Natural killer cell (primary cell): Measurements from ENCODE around the gene RAPGEF4. TPM values are rescaled to one million over a fixed set of nuclear protein-coding genes. Genes with fewer than 3 reads are reported as not detected.

Experiments
- ATAC-seq, 3 donors: fragments of 150-1000 bp in 2 of 3; fragments of 200-7000 bp in 1 of 3; cut with Tn5 transposase; 1 replicate in 1 of 3; 2 replicates in 2 of 3; pipeline ENCODE4 v1.10.0; 2021; ENCODE audit warnings: mild to moderate bottlenecking in 2 of 3, moderate library complexity in 2 of 3
- DNase-seq, 2 donors: peaks; one replicate each; pipeline versions ENCODE4 v3.0.0 to v3.0.0-alpha.2; 2013 to 2021; ENCODE audit warnings: mixed read lengths in 1 of 2
- H3K27ac ChIP-seq: one replicate; pipeline ENCODE4 v1.5.1; 2013; ENCODE audit warnings: mild to moderate bottlenecking, low read length
- H3K27me3 ChIP-seq: one replicate; pipeline ENCODE4 v1.6.1; 2013; ENCODE audit warnings: low read length; ENCODE audit not compliant: control insufficient read depth, insufficient read depth
- H3K36me3 ChIP-seq: one replicate; pipeline ENCODE4 v1.6.1; 2013; ENCODE audit warnings: low read length; ENCODE audit not compliant: control insufficient read depth, insufficient read depth
- H3K4me1 ChIP-seq: one replicate; pipeline ENCODE4 v1.6.1; 2013; ENCODE audit warnings: low read length; ENCODE audit not compliant: control insufficient read depth, insufficient read depth
- H3K4me3 ChIP-seq: one replicate; pipeline ENCODE4 v1.5.1; 2013; ENCODE audit warnings: low read length
- H3K9me3 ChIP-seq: one replicate; pipeline ENCODE4 v1.6.1; 2013; ENCODE audit warnings: low read length; ENCODE audit not compliant: control insufficient read depth, insufficient read depth
- H3K27ac Mint-ChIP-seq, 2 donors: one replicate each; pipeline ENCODE4 v1.8.0; 2022; ENCODE audit warnings: mild to moderate bottlenecking in 2 of 2, mixed read lengths in 2 of 2, moderate library complexity in 1 of 2
- H3K27me3 Mint-ChIP-seq, 2 donors: one replicate each; pipeline ENCODE4 v1.8.0; 2022; ENCODE audit warnings: low read depth in 2 of 2, mixed read lengths in 2 of 2
- H3K36me3 Mint-ChIP-seq: one replicate; pipeline ENCODE4 v1.8.0; 2022; ENCODE audit warnings: mixed read lengths
- H3K4me1 Mint-ChIP-seq, 2 donors: one replicate each; pipeline ENCODE4 v1.8.0; 2022; ENCODE audit warnings: mixed read lengths in 2 of 2
- H3K4me3 Mint-ChIP-seq: one replicate; pipeline ENCODE4 v1.8.0; 2022; ENCODE audit warnings: mild to moderate bottlenecking, moderate library complexity, mixed read lengths
- H3K9me3 Mint-ChIP-seq, 2 donors: one replicate each; pipeline ENCODE4 v1.8.0; 2022; ENCODE audit warnings: mixed read lengths in 2 of 2
- CTCF ChIP-seq: fragments of 200-600 bp; IDR thresholded peaks from one replicate; pipeline ENCODE4 v1.8.0; 2022; ENCODE audit warnings: antibody characterized with exemption
- WGBS: methylation state at CpG from one replicate; pipeline ENCODE4 v1.1.7; 2013; ENCODE audit warnings: missing lambda C conversion rate; ENCODE audit not compliant: insufficient coverage; 5-methylcytosine and 5-hydroxymethylcytosine counted together
- intact Hi-C: fragments of 100-400 bp; cut with micrococcal nuclease; formaldehyde crosslinking; loops from one replicate; pipeline ENCODE4 v1.14.2; 2022
- total RNA-seq, 4 donors: library from RNA; stranded (reverse); fragments of 120-200 nt in 1 of 4; gene quantifications; one replicate each; pipeline versions ENCODE4 v1.2.3 to v1.2.4, GENCODE V29; 2013 to 2022

Gene RAPGEF4
- total RNA-seq, 3 donors from 2014 or later (not counting 1 experiment from before 2014, with no cell fraction given) = 0.50 TPM; not detected in 2

DNA sequence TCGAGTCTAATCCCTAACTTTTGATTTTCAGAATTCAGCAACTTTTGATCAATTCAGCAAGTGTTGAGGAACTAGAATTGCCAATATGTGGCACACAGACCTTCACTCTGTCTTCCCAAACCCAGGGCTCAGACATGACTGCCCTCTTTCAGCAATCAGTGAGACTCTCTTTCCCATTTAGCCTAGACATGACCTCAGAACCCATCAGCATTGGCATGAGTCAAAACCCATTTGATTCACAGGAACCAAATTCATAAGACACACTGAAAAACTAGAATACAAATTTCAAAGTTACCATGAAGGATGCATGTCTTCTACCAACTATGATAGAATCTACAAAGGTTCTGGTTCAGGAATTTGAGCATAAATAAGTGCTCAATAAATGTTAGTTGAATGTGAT, 226.4 kb downstream of the RAPGEF4 start:
- H3K27ac ChIP-seq = no peak overlapping the region
- H3K9me3 ChIP-seq = no peaks in the 10 kb centered on the region
- no peaks in the 10 kb centered on the region for H3K36me3 ChIP-seq
- Mint-ChIP-seq H3K27me3 (peaks cover 15 to 16% of the 10 kb centered on the region in 2 donors), H3K4me3 (no peak overlapping the region), H3K27ac (no peak overlapping the region), H3K36me3 (no peaks in the 10 kb centered on the region), H3K9me3 (peaks cover 0 to 2% of the 10 kb centered on the region in 2 donors), H3K4me1 (no peaks in the 10 kb centered on the region)
- 67% methylated on average over 1 of the region's 1 CpG for WGBS
- ATAC-seq (no peak), DNase-seq (no peak)
- intact Hi-C loops = no loop called here
- H3K27me3 ChIP-seq = no peaks in the 10 kb centered on the region
- H3K4me3 ChIP-seq = no peak overlapping the region
- TF ChIP-seq CTCF = no peak
- H3K4me1 ChIP-seq = no peaks in the 10 kb centered on the region

- Mint-ChIP-seq H3K27me3 (peaks cover 14 to 15% of the 10 kb centered on the region in 2 donors), H3K4me3 (no peak overlapping the region), H3K27ac (no peak overlapping the region), H3K9me3 (peaks cover 0 to 2% of the 10 kb centered on the region in 2 donors), H3K4me1 (no peaks in the 10 kb centered on the region), H3K36me3 (no peaks in the 10 kb centered on the region)
- no peaks in the 10 kb centered on the region for H3K9me3 ChIP-seq
- no peak overlapping the region for H3K27ac ChIP-seq
- intact Hi-C loops = no loop called here
- H3K27me3 ChIP-seq = no peaks in the 10 kb centered on the region
- DNase-seq (no peak), ATAC-seq (no peak)
- no peaks in the 10 kb centered on the region for H3K4me1 ChIP-seq
- H3K36me3 ChIP-seq = no peaks in the 10 kb centered on the region
- TF ChIP-seq CTCF = no peak
- no CpG with 5 or more reads among the region's 2 CpGs for WGBS
- no peak overlapping the region for H3K4me3 ChIP-seq
Measured at GRCh38 chr2:172962824-172963223, 227.2 kb downstream of the RAPGEF4 start.

- H3K27ac Mint-ChIP-seq = no peak overlapping the region
- intact Hi-C loops = no loop called here
- H3K4me1 ChIP-seq = no peaks in the 10 kb centered on the region
- peaks cover 0 to 2% of the 10 kb centered on the region in 2 donors for H3K9me3 Mint-ChIP-seq
- ATAC-seq (no peak), DNase-seq (no peak)
- H3K36me3 Mint-ChIP-seq = no peaks in the 10 kb centered on the region
- no peaks in the 10 kb centered on the region for H3K9me3 ChIP-seq
- H3K27me3 ChIP-seq = no peaks in the 10 kb centered on the region
- WGBS = 93% methylated on average over 3 of the region's 3 CpGs
- no peak overlapping the region for H3K27ac ChIP-seq
- H3K27me3 Mint-ChIP-seq = peaks cover 8 to 13% of the 10 kb centered on the region in 2 donors
- no peaks in the 10 kb centered on the region for H3K4me1 Mint-ChIP-seq
- H3K4me3 Mint-ChIP-seq = no peak overlapping the region
- no peak overlapping the region for H3K4me3 ChIP-seq
- TF ChIP-seq CTCF = no peak
- H3K36me3 ChIP-seq = no peaks in the 10 kb centered on the region
Measured at GRCh38 chr2:172964511-172965139, 229.0 kb downstream of the RAPGEF4 start.
